ENCODE results near the gene SLCO3A1.

DNA sequence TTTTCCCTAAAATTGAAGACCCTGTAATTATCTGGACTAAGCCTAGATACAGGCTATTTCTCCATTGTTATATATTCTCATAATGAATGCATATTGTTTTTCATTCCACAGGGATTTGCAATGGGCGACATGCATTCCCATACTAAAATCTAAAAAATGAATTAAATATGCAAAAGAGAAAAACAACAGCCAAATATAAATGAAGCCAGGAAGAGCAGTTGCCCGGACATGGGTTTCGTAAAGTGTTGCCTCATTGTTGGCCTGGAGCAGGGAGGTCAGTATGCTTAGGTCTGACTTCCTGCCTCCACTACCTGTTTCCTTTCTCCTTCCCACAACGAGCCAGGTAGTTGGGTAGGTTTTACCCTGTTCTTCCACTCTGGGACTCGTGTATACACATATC lies 27.1 kb upstream of the SLCO3A1 start:
- TF ChIP-seq, protein P1, sequence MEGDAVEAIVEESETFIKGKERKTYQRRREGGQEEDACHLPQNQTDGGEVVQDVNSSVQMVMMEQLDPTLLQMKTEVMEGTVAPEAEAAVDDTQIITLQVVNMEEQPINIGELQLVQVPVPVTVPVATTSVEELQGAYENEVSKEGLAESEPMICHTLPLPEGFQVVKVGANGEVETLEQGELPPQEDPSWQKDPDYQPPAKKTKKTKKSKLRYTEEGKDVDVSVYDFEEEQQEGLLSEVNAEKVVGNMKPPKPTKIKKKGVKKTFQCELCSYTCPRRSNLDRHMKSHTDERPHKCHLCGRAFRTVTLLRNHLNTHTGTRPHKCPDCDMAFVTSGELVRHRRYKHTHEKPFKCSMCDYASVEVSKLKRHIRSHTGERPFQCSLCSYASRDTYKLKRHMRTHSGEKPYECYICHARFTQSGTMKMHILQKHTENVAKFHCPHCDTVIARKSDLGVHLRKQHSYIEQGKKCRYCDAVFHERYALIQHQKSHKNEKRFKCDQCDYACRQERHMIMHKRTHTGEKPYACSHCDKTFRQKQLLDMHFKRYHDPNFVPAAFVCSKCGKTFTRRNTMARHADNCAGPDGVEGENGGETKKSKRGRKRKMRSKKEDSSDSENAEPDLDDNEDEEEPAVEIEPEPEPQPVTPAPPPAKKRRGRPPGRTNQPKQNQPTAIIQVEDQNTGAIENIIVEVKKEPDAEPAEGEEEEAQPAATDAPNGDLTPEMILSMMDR (IDR thresholded peaks at IDR 0.05) = no peak
- no peak for TF ChIP-seq POLR2A (IDR thresholded peaks at IDR 0.05)

Data from adrenal gland (tissue), 5 donors.